Measurements from ENCODE around the gene ERVW-1.
"Not testable (repeated sequence)": the region's sequence is repeated elsewhere in the genome, so short reads cannot be mapped to it uniquely, and the experiment has no call there.

ERVW-1 gene

DNA sequence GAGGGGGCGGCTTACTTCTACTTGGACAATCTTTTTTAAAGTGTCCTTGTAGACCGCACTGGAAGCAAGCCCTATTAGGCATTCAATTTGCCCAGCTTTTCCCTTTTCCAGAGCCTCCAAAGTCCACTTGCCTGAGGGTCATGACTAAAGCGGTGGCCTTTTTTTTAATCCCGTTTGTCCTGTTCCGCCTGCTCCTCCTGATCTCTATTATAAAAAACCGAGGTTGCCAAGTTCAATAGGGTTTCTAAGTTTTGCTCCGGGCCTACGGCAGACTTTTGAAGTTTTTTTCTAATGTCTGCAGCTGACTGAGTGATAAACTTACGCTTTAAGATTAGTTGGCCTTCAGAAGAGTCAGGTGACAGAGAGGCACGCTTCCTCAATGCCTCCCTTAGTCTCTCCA lies 3.8 kb downstream of the ERVW-1 start:
- DNase-seq (ENCODE audit: low read depth in 3 of 3): not testable (repeated sequence)

DNA sequence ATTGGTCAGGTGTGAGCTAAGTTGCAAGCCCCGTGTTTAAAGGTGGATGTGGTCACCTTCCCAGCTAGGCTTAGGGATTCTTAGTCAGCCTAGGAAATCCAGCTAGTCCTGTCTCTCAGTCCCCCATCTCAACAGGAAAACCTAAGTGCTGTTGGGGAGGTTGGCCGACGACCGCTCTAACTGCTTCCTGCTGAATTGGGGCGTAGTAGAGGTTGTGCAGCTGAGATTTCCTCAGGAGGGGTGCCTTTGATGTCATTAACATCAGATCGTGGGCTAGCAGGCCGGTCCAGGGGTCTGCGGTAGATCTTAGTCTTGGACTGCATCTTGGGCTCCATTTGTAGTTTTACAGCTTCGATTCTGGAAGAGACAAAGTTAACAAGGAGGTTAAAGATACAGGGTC lies 9.2 kb downstream of the ERVW-1 start:
- not testable (repeated sequence) for DNase-seq (ENCODE audit: low read depth in 3 of 3)

DNA sequence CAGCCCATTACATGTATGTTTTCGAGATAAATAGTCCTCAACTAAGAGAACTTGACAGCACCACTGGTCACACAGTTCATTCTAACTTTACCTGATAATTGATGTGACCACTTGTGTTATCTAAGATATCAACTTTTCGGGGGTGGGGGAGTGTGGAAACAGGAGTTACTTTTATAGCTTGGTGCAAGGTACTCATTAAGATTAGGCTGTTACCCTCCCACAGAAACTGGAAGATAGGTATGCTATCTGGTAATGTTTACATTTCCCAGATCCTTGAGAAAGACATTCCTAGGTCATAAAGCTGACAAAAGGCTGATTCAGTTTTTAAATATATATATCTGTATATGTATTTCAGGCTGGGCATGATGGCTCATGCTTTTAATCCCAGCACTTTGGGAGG lies 11.1 kb downstream of the ERVW-1 start:
- no peak for DNase-seq (ENCODE audit: low read depth in 3 of 3)

DNA sequence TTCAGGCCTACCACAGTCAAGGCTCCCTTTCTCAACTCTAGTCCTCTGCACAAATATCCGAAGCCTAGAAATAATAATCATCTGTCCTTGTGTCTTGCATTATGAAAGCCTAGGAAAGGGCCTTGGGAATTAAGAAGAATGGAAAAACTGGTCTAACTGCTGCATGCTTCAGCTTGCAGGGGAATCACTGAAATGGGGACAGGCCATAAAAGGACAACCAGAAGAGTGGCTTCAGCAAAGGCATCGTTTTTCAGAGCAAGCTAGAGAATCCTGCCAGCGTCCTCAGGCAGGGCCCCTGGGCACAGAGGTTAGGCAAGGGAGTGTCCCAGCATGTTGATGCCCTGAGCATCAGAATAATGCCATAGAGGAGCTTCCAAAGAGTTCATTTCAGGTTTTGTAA lies 13.2 kb downstream of the ERVW-1 start:
- DNase-seq (ENCODE audit: low read depth in 3 of 3): no peak

DNA sequence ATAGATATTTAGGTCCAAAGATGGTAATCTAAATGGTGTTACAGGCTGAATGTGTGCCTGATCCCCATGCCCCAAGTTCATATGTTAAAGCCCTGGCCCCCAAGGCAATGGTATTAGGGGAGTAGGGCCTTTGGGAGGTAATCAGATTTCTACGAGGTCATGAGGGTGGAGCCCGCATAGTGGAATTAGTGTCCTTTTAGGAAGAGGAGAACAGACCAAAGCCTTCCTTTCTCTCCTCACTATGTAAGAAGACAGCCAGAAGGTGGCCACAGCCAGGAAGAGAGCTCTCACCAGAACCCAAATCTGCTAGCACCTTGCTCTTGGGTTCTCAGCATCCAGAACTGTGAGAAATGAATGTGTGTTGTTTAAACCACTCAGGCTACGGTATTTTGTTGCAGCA lies 15.2 kb downstream of the ERVW-1 start:
- DNase-seq (ENCODE audit: low read depth in 3 of 3): no peak

- DNase-seq (ENCODE audit: low read depth in 3 of 3): peak in 1 of 3 experiments; percentile 6
Measured at GRCh38 chr7:92461027-92462003, 16.4 kb downstream of the ERVW-1 start.

GRCh38 chr7:92460510-92460909 lies 17.2 kb downstream of the ERVW-1 start:
- DNase-seq (ENCODE audit: low read depth in 3 of 3): no peak

DNA sequence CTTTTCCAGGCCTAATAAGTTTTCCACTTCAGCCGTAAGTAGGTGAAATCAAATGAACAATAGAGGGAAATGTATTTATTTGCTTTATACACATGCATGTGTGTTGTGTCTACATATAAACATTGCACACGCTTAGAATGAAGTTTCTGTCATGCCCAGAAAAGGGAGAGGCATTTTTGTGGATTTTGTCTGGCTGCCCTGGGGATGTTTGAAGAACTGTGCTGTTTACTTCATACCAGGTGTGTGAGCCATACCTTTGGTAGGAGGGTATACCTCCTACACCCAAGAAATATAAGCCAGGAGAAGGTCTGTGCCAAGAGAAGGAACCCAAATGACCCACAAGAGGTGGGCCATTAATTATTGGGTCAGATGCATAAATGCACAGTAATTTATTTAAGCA lies 17.6 kb downstream of the ERVW-1 start:
- no peak for DNase-seq (ENCODE audit: low read depth in 3 of 3)

DNA sequence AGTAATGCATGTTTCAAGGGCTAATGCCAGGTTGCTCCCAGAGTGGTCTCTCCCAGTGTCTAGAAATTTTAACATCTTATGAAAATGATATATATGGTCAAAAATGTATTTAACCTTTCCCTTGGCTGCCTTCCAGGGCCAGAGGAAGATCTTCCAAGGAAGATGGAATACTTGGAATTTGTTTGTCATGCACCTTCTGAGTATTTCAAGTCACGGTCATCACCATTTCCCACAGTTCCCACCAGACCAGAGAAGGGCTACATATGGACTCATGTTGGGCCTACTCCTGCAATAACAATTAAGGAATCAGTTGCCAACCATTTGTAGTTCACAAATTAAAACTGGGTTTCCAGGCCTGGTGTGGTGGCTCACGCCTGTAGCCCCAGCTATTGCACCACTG lies 21.5 kb downstream of the ERVW-1 start:
- no peak for DNase-seq (ENCODE audit: low read depth in 3 of 3)

GRCh38 chr7:92451645-92452044 lies 26.1 kb downstream of the ERVW-1 start:
- DNase-seq (ENCODE audit: low read depth in 3 of 3): no peak

DNA sequence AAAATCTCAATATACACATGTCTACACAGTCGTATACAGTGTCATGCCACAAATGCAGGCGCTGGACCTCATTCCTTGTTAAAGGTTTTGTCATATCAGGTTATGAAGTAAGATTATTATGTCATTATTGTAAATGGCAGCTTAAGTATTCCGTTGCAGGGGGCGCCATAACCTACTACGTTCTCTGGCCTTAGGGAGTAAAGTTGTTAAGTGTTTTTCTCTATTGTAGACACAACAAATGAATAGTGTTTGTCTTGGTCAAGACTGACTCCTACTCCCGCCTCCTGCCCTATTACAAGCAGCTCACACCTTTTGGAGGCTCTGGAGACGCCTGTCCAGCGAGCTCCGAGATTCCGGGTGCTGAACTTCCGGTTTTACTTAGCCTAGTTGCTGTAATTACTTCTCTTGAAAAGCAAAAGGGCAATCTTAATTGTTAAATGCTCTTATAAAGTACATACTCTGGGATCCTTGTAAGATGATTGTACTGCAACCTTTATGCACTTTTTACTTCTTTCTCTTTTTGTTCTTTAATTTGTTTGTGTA lies 29.5 kb downstream of the ERVW-1 start:
- peak in 2 of 3 experiments; percentile 38 to 45 for DNase-seq (ENCODE audit: low read depth in 3 of 3)

GRCh38 chr7:92447345-92448204 lies 30.2 kb downstream of the ERVW-1 start, which contains the start of gene GATAD1:
Gene GATAD1, plus strand, starts transcription at chr7:92447482. Its CDS starts 248 bp downstream, at chr7:92447730.
- peak; percentile 65 to 76 (median 69) for DNase-seq (ENCODE audit: low read depth in 3 of 3)

- DNase-seq (ENCODE audit: low read depth in 3 of 3): no peak
Measured at GRCh38 chr7:92446869-92447344, 30.8 kb downstream of the ERVW-1 start.

GRCh38 chr7:92442720-92443119 lies 35.0 kb downstream of the ERVW-1 start:
- DNase-seq (ENCODE audit: low read depth in 3 of 3): not testable (repeated sequence)

DNA sequence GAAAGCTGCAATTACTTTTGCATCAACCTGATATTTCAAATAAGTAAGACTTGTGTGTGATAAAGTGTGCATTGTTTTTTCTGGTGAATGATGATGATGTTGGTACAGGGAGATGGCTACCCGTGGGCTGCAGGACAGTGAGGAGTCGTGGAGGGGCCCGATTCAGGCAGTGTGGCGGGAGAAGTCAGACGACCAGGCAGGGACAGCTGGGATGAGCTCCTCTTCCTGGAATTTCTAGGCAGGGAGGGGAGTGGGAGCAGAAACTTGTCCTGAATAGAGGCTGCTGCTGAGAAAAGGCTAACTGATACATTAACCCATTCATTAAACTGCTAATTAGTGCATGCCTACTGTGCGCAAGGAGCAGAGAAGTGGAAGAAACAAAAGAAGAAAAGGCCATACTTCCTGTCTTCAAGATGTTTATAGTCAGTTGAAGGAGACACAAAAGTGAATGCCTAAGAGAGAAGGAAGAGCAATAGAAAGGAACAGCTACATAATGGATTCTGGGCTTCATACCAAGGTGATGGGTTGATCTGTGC lies 39.7 kb downstream of the ERVW-1 start:
- no peak for DNase-seq (ENCODE audit: low read depth in 3 of 3)

- no peak for DNase-seq (ENCODE audit: low read depth in 3 of 3)
Measured at GRCh38 chr7:92436612-92437445, 40.9 kb downstream of the ERVW-1 start.

- DNase-seq (ENCODE audit: low read depth in 3 of 3): no peak
Measured at GRCh38 chr7:92435542-92435941, 42.2 kb downstream of the ERVW-1 start.

- DNase-seq (ENCODE audit: low read depth in 3 of 3): no peak
Measured at GRCh38 chr7:92433019-92433418, 44.7 kb downstream of the ERVW-1 start.

DNA sequence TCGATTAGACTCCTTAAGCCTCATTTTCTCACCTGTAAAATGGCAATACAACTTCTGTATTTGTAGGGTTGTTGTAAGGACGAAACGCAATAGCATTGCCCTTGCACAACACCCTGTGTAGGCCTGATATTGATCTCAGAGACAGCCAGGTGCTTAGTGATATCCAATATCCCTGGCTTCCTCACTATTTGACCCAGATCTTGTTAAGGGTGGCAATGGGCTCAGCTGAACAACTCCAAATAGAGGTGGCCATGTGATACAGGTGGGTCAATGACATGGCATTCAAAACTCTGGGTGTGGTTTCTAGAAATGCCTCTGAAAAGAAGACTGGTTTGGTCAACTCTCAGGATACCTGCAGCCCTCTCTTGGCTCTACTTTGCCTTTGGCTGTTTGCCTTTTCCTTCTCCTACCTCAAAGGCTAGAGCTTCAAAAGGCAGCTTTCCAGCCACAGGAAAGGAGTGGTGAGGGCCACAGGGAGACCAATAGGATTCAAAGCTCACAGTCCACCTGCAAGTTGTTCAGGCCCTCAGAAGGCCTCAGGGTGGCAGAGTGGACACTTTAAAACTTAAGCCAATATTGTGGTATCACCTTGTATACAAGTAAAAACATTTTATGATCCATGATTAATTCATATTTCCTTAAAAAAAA lies 45.3 kb downstream of the ERVW-1 start:
- no peak for DNase-seq (ENCODE audit: low read depth in 3 of 3)

DNA sequence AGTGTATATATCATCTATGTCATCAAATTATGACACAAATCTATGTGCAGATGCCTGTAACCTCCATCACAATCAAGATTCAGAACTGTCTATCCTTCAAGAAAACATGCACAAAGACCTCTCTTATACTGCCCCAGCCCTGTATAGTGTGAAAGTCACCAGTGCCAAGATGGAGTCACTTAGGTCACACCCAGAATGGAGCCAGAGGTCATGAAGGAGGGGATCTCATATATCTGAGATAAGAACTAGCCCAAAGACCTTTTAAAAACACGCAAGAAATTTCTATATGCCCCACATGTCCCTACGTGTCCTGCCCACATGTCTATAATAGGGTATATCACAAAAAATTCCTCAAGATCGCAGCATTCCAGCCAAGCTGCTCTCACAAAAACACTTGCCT lies 50.6 kb downstream of the ERVW-1 start:
- DNase-seq (ENCODE audit: low read depth in 3 of 3): no peak
